GM21390 (cell line): ENCODE measurements around the gene TCF7L2.
"Not testable (repeated sequence)": the region's sequence is repeated elsewhere in the genome, so short reads cannot be mapped to it uniquely, and the experiment has no call there.

Source experiments
- ATAC-seq: cut with Tn5 transposase; IDR thresholded peaks from one replicate; pipeline ENCODE4 v1.9.1; 2021; ENCODE audit not compliant: unreplicated experiment

Gene TCF7L2

GRCh38 chr10:113061557-113061956 is 111.5 kb downstream of the TCF7L2 start:
- no peak for ATAC-seq

GRCh38 chr10:113063043-113063967 is 113.3 kb downstream of the TCF7L2 start:
- no peak for ATAC-seq

- ATAC-seq, result no peak
Observed at GRCh38 chr10:113064039-113064438, 114.0 kb downstream of the TCF7L2 start.

- ATAC-seq, result not testable (repeated sequence)
Observed at GRCh38 chr10:113066120-113066519, 116.1 kb downstream of the TCF7L2 start.

- ATAC-seq, result no peak
Observed at GRCh38 chr10:113066561-113067312, 116.7 kb downstream of the TCF7L2 start.

- no peak for ATAC-seq
Observed at GRCh38 chr10:113067501-113067900, 117.5 kb downstream of the TCF7L2 start.

- no peak for ATAC-seq
Observed at GRCh38 chr10:113068178-113068890, 118.3 kb downstream of the TCF7L2 start.

- ATAC-seq, result no peak
Observed at GRCh38 chr10:113069595-113069994, 119.5 kb downstream of the TCF7L2 start.

- ATAC-seq, result no peak
Observed at GRCh38 chr10:113071446-113071845, 121.4 kb downstream of the TCF7L2 start.

GRCh38 chr10:113073549-113074189 is 123.6 kb downstream of the TCF7L2 start:
- no peak for ATAC-seq

- no peak for ATAC-seq
Observed at GRCh38 chr10:113076949-113077348, 126.9 kb downstream of the TCF7L2 start.

GRCh38 chr10:113078282-113078907 is 128.3 kb downstream of the TCF7L2 start:
- ATAC-seq, result no peak

- ATAC-seq, result no peak
Observed at GRCh38 chr10:113080061-113080924, 130.2 kb downstream of the TCF7L2 start.

- ATAC-seq, result no peak
Observed at GRCh38 chr10:113080925-113081229, 130.8 kb downstream of the TCF7L2 start.

GRCh38 chr10:113084031-113084430 is 134.0 kb downstream of the TCF7L2 start:
- no peak for ATAC-seq

GRCh38 chr10:113085776-113086175 is 135.7 kb downstream of the TCF7L2 start:
- ATAC-seq, result no peak

GRCh38 chr10:113086282-113086681 is 136.2 kb downstream of the TCF7L2 start:
- ATAC-seq, result no peak

- ATAC-seq, result no peak
Observed at GRCh38 chr10:113087165-113088029, 137.3 kb downstream of the TCF7L2 start.

GRCh38 chr10:113088194-113088593 is 138.1 kb downstream of the TCF7L2 start:
- ATAC-seq, result no peak
